GM12892 (cell line): ENCODE data around the gene JAKMIP1.

Source experiments
- POLR2A ChIP-seq: IDR thresholded peaks from 2 replicates; pipeline ENCODE4 v1.6.1; 2011; ENCODE audit warnings: low read depth, low read length, control low read depth
- POLR2AphosphoS5 ChIP-seq: IDR thresholded peaks from 2 replicates; pipeline ENCODE4 v1.6.1; 2011; ENCODE audit warnings: low read depth, low read length, control low read depth

- TF ChIP-seq POLR2A (no peak), POLR2AphosphoS5 (no peak)
Measured at GRCh38 chr4:6190486-6190885, 9.9 kb downstream of the JAKMIP1 start.
